A549 (cell line): ENCODE data around the gene PTPN14. TPM values are rescaled to one million over a fixed set of nuclear protein-coding genes. Genes with fewer than 3 reads are reported as not detected.

ENCODE experiments used
- ATAC-seq, 2 experiments: fragments of 200-7000 bp in 1 of 2; fragments of >200 bp in 1 of 2; cut with Nextera tagmentation in 1 of 2; cut with Tn5 transposase in 1 of 2; 3 replicates each; pipeline versions ENCODE4 v1.8.0 to v1.9.1; 2018 to 2020; ENCODE audit warnings: mild to moderate bottlenecking in 1 of 2, moderate library complexity in 1 of 2
- CTCF ChIA-PET: fragments of 300-600 bp; sonication (Branson Sonifier 250); formaldehyde crosslinking; extraction: SDS; loops from one replicate; lab custom pipeline; 2021; ENCODE audit warnings: antibody characterized with exemption, inconsistent platforms; lab: Yijun Ruan, JAX
- POLR2A ChIA-PET: fragments of 350-600 bp; formaldehyde crosslinking; extraction: SDS; loops from one replicate; lab custom pipeline; 2021; ENCODE audit warnings: antibody characterized with exemption, inconsistent platforms; lab: Yijun Ruan, JAX
- DNase-seq, 2 experiments: peaks; one replicate each; pipeline versions ENCODE4 v3.0.0 to v3.0.0-alpha.2; 2011 to 2016; ENCODE audit warnings: low read depth in 1 of 2, low spot score in 1 of 2
- FAIRE-seq: peaks from 2 replicates; lab custom pipeline; 2011; peaks lifted over from hg19 to GRCh38; lab: Jason Lieb, UNC
- H3K27ac ChIP-seq, 2 experiments: fragments of >200 bp; sonication (Bioruptor Twin); formaldehyde crosslinking; 3 replicates each; pipeline ENCODE4 v1.5.1; 2016 to 2017
- H3K4me1 ChIP-seq: fragments of >200 bp; sonication (Bioruptor Twin); formaldehyde crosslinking; 3 replicates; pipeline ENCODE4 v1.6.1; 2016
- H3K4me2 ChIP-seq: fragments of >200 bp; sonication (Bioruptor Twin); formaldehyde crosslinking; 3 replicates; pipeline ENCODE4 v1.6.1; 2016
- H3K4me3 ChIP-seq: fragments of >200 bp; sonication (Bioruptor Twin); formaldehyde crosslinking; 3 replicates; pipeline ENCODE4 v1.5.1; 2016
- H3K9me3 ChIP-seq: fragments of >200 bp; sonication (Bioruptor Twin); formaldehyde crosslinking; 3 replicates; pipeline ENCODE4 v1.6.1; 2016
- BHLHE40 ChIP-seq: IDR thresholded peaks from 2 replicates; pipeline ENCODE4 v1.6.1; 2012; ENCODE audit warnings: low read depth, low read length, inconsistent platforms
- CBX2 ChIP-seq: fragments of 200-600 bp; sonication (generic); IDR thresholded peaks from 2 replicates; pipeline ENCODE4 v1.6.1; 2016; ENCODE audit warnings: low read depth, mild to moderate bottlenecking, borderline replicate concordance
- CEBPB ChIP-seq, 2 experiments: fragments of >200 bp in 1 of 2; sonication (Bioruptor Twin) in 1 of 2; formaldehyde crosslinking in 1 of 2; IDR thresholded peaks; 2 replicates each; pipeline ENCODE4 v1.6.1; 2012 to 2016
- CHD2 ChIP-seq: fragments of 150-350 bp; IDR thresholded peaks from 2 replicates; pipeline ENCODE4 v1.6.1; 2014; ENCODE audit warnings: low read length; ENCODE audit not compliant: partially characterized antibody
- E2F6 ChIP-seq: IDR thresholded peaks from 2 replicates; pipeline ENCODE4 v1.6.1; 2012; ENCODE audit warnings: low read depth, borderline replicate concordance
- EHF ChIP-seq: fragments of 250-450 bp; sonication (Bioruptor Pico); IDR thresholded peaks from 2 replicates; pipeline ENCODE4 v1.5.0; 2020; ENCODE audit warnings: mild to moderate bottlenecking
- ESRRA ChIP-seq: fragments of 150-350 bp; IDR thresholded peaks from 2 replicates; pipeline ENCODE4 v1.6.1; 2014; ENCODE audit warnings: mild to moderate bottlenecking, low read length, borderline replicate concordance
- FOSB ChIP-seq: fragments of 250-450 bp; sonication (Bioruptor Pico); IDR thresholded peaks from 2 replicates; pipeline ENCODE4 v1.5.0; 2020; ENCODE audit warnings: mild to moderate bottlenecking, moderate library complexity
- GATA3 ChIP-seq: IDR thresholded peaks from 2 replicates; pipeline ENCODE4 v1.6.1; 2012; ENCODE audit warnings: borderline replicate concordance
- HDAC2 ChIP-seq: fragments of 200-600 bp; sonication (generic); IDR thresholded peaks from 2 replicates; pipeline ENCODE4 v1.6.1; 2016
- HEYL ChIP-seq: fragments of 250-450 bp; sonication (Bioruptor Pico); IDR thresholded peaks from 2 replicates; pipeline ENCODE4 v1.8.0; 2021; ENCODE audit warnings: mild to moderate bottlenecking, moderate library complexity
- HOXA7 ChIP-seq: fragments of 250-450 bp; sonication (Bioruptor Pico); IDR thresholded peaks from 2 replicates; pipeline ENCODE4 v1.5.0; 2020; ENCODE audit warnings: mild to moderate bottlenecking, moderate library complexity
- JUN ChIP-seq, 2 experiments: fragments of >200 bp; sonication (Bioruptor Twin); formaldehyde crosslinking; IDR thresholded peaks; 2 replicates in 1 of 2; 3 replicates in 1 of 2; pipeline ENCODE4 v1.6.1; 2016 to 2017
- JUNB ChIP-seq: fragments of >200 bp; sonication (Bioruptor Twin); formaldehyde crosslinking; IDR thresholded peaks from 2 replicates; pipeline ENCODE4 v1.6.1; 2016
- KDM1A ChIP-seq: fragments of 200-600 bp; sonication (generic); IDR thresholded peaks from 2 replicates; pipeline ENCODE4 v1.6.1; 2016; ENCODE audit warnings: low read depth, mild to moderate bottlenecking
- KDM5A ChIP-seq: fragments of 200-600 bp; sonication (generic); IDR thresholded peaks from 2 replicates; pipeline ENCODE4 v1.6.1; 2016; ENCODE audit warnings: antibody characterized with exemption, mild to moderate bottlenecking
- MAZ ChIP-seq: fragments of 150-350 bp; IDR thresholded peaks from 2 replicates; pipeline ENCODE4 v1.6.1; 2014; ENCODE audit warnings: antibody characterized with exemption, low read depth, low read length, borderline replicate concordance
- NFE2L2 ChIP-seq: fragments of 150-350 bp; conservative IDR thresholded peaks from 2 replicates; pipeline ENCODE4 v1.6.1; 2014; ENCODE audit warnings: low read length
- NR3C1 ChIP-seq: fragments of >200 bp; sonication (Bioruptor Twin); formaldehyde crosslinking; IDR thresholded peaks from 3 replicates; pipeline ENCODE4 v1.6.1; 2017
- POLR2A ChIP-seq: IDR thresholded peaks from 2 replicates; pipeline ENCODE4 v1.6.1; 2012; ENCODE audit warnings: mild to moderate bottlenecking, low read length
- POLR2AphosphoS2 ChIP-seq: conservative IDR thresholded peaks from 2 replicates; pipeline ENCODE4 v1.6.1; 2012; ENCODE audit warnings: low read length, improper control_type of control experiment, inconsistent platforms
- RFX5 ChIP-seq: fragments of 450-650 bp; IDR thresholded peaks from 2 replicates; pipeline ENCODE4 v1.7.1; 2014; ENCODE audit warnings: antibody characterized with exemption, mild to moderate bottlenecking, moderate library complexity
- RNF2 ChIP-seq: fragments of 200-600 bp; sonication (generic); IDR thresholded peaks from 2 replicates; pipeline ENCODE4 v1.6.1; 2016; ENCODE audit warnings: low read depth, mild to moderate bottlenecking, antibody characterized with exemption, moderate library complexity, borderline replicate concordance
- SREBF2 ChIP-seq: fragments of 450-650 bp; IDR thresholded peaks from 2 replicates; pipeline ENCODE4 v1.6.1; 2014; ENCODE audit warnings: mild to moderate bottlenecking, moderate library complexity
- ZFP36 ChIP-seq: fragments of 450-650 bp; IDR thresholded peaks from 2 replicates; pipeline ENCODE4 v1.6.1; 2014; ENCODE audit warnings: borderline replicate concordance; ENCODE audit not compliant: partially characterized antibody
- ZSCAN20 ChIP-seq: fragments of 250-450 bp; sonication (Bioruptor Pico); IDR thresholded peaks from 2 replicates; pipeline ENCODE4 v1.8.0; 2022; ENCODE audit warnings: mild to moderate bottlenecking, moderate library complexity
- WGBS: methylation state at CpG from one replicate; pipeline ENCODE4 v1.1.6; 2017; ENCODE audit errors: missing lambda C conversion rate; 5-methylcytosine and 5-hydroxymethylcytosine counted together
- polyA plus RNA-seq, 4 experiments: library from polyadenylated mRNA; depleted of rRNA in 3 of 4; stranded (reverse); fragments of >200 nt; fragmentation: RNase III in 1 of 4; extraction: RNeasy Plus Mini Kit Qiagen cat#74134 plus additional on column Dnase treatment in 1 of 4; gene quantifications; 2 replicates in 3 of 4; 3 replicates in 1 of 4; pipeline ENCODE4 v1.2.3, GENCODE V29; 2011 to 2017
- TF ChIP-seq, protein P1 (sequence below): fragments of 450-650 bp; IDR thresholded peaks from 2 replicates; pipeline ENCODE4 v1.6.1; 2014; ENCODE audit warnings: antibody characterized with exemption
- TF ChIP-seq, protein P2 (sequence below): fragments of 250-450 bp; sonication (Bioruptor Pico); IDR thresholded peaks from 2 replicates; pipeline ENCODE4 v1.5.0; 2021; ENCODE audit warnings: mild to moderate bottlenecking, moderate library complexity, borderline replicate concordance
- TF ChIP-seq, protein P3 (sequence below): fragments of 150-350 bp; IDR thresholded peaks from 2 replicates; pipeline ENCODE4 v1.6.1; 2014; ENCODE audit warnings: low read depth, mild to moderate bottlenecking, low read length

The PTPN14 gene
- polyA plus RNA-seq, 2 of the 4 experiments (the other 2 are of a cell fraction), result 9.2 to 10.0 TPM

DNA sequence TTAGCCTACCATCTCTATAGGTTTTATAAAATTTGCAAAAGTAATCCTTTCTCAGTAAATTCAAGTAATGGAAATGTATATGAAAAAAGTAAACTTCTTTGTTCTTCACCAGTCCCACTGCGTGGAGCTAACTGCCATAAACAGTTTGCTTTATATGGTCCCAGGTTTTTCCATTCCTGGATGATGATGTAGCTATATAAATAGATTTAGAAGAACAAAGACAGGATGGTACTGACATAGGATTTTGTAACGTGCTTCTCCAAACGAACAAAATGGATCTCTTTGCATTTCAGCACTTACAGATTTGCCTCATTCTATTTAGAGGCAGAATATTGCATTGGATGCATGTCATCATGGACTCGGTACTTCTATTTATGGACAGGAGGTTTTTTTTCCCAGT is 213.2 kb downstream of the PTPN14 start:
- CTCF ChIA-PET, result interaction anchor here (1.3 to 18.8 kb wide), 5 partner anchors 10 to 246 kb away, joined by 3 to 515 read pairs (median 10); no protein-coding TSS in a partner anchor
- H3K4me3 ChIP-seq, result no peak overlapping the region
- H3K9me3 ChIP-seq, result no peaks in the 10 kb centered on the region
- no peak overlapping the region for H3K4me2 ChIP-seq
- DNase-seq, result no peak
- H3K4me1 ChIP-seq, result no peaks in the 10 kb centered on the region
- WGBS, result 80% methylated on average over 4 of the region's 4 CpGs
- no peak for FAIRE-seq
- no peak for ATAC-seq
- POLR2A ChIA-PET, result no interaction called here
- no peak for TF ChIP-seq KDM5A
- TF ChIP-seq ESRRA, result no peak
- TF ChIP-seq JUN (IDR thresholded peaks at IDR 0.05), result no peak
- no peak for TF ChIP-seq CHD2
- no peak for TF ChIP-seq RFX5
- no peak for TF ChIP-seq HDAC2
- no peak for TF ChIP-seq CBX2
- no peak for TF ChIP-seq KDM1A
- TF ChIP-seq ZFP36, result no peak
- TF ChIP-seq, protein P1, sequence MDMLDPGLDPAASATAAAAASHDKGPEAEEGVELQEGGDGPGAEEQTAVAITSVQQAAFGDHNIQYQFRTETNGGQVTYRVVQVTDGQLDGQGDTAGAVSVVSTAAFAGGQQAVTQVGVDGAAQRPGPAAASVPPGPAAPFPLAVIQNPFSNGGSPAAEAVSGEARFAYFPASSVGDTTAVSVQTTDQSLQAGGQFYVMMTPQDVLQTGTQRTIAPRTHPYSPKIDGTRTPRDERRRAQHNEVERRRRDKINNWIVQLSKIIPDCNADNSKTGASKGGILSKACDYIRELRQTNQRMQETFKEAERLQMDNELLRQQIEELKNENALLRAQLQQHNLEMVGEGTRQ, result no peak
- no peak for TF ChIP-seq POLR2A
- TF ChIP-seq BHLHE40, result no peak
- no peak for TF ChIP-seq NR3C1
- TF ChIP-seq, protein P2, sequence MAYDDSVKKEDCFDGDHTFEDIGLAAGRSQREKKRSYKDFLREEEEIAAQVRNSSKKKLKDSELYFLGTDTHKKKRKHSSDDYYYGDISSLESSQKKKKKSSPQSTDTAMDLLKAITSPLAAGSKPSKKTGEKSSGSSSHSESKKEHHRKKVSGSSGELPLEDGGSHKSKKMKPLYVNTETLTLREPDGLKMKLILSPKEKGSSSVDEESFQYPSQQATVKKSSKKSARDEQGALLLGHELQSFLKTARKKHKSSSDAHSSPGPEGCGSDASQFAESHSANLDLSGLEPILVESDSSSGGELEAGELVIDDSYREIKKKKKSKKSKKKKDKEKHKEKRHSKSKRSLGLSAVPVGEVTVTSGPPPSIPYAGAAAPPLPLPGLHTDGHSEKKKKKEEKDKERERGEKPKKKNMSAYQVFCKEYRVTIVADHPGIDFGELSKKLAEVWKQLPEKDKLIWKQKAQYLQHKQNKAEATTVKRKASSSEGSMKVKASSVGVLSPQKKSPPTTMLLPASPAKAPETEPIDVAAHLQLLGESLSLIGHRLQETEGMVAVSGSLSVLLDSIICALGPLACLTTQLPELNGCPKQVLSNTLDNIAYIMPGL (CRISPR knock-in tag), result no peak
- TF ChIP-seq HEYL (CRISPR knock-in tag), result no peak
- TF ChIP-seq EHF (CRISPR knock-in tag), result no peak
- TF ChIP-seq FOSB (CRISPR knock-in tag), result no peak
- TF ChIP-seq E2F6, result no peak
- H3K27ac ChIP-seq, result no peak overlapping the region

- TF ChIP-seq JUNB, result no peak
- no peak for TF ChIP-seq ZSCAN20 (CRISPR knock-in tag)
- no peak for TF ChIP-seq RNF2
- no peak for TF ChIP-seq RFX5
- no peak for TF ChIP-seq SREBF2
- TF ChIP-seq POLR2AphosphoS2, result no peak
- no peak for TF ChIP-seq GATA3
- no peak for TF ChIP-seq JUN (IDR thresholded peaks at IDR 0.05)
- TF ChIP-seq MAZ, result no peak
- ChIA-PET POLR2A (no interaction called here), CTCF (interaction anchor here (0.6 to 18.8 kb wide), 5 partner anchors 9 to 891 kb away, joined by 3 to 515 read pairs (median 10); no protein-coding TSS in a partner anchor)
- WGBS, result 80% methylated on average over 6 of the region's 6 CpGs
- Histone ChIP-seq H3K9me3 (no peaks in the 10 kb centered on the region), H3K4me2 (no peak overlapping the region), H3K4me1 (no peaks in the 10 kb centered on the region), H3K27ac (no peak overlapping the region), H3K4me3 (no peak overlapping the region)
- ATAC-seq, result no peak
- FAIRE-seq, result no peak
- DNase-seq, result peak in 1 of 2 experiments; percentile 23
Observed at GRCh38 chr1:214337511-214337910, 213.9 kb downstream of the PTPN14 start.

- 72% methylated on average over 2 of the region's 2 CpGs for WGBS
- TF ChIP-seq HOXA7 (CRISPR knock-in tag) (no peak), MAZ (no peak), POLR2AphosphoS2 (no peak), E2F6 (no peak), CEBPB (IDR thresholded peaks at IDR 0.05) (no peak), NR3C1 (no peak), JUN (IDR thresholded peaks at IDR 0.05) (no peak), NFE2L2 (no peak)
- TF ChIP-seq, protein P2 (CRISPR knock-in tag), result no peak
- TF ChIP-seq, protein P3, sequence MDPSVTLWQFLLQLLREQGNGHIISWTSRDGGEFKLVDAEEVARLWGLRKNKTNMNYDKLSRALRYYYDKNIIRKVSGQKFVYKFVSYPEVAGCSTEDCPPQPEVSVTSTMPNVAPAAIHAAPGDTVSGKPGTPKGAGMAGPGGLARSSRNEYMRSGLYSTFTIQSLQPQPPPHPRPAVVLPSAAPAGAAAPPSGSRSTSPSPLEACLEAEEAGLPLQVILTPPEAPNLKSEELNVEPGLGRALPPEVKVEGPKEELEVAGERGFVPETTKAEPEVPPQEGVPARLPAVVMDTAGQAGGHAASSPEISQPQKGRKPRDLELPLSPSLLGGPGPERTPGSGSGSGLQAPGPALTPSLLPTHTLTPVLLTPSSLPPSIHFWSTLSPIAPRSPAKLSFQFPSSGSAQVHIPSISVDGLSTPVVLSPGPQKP, result no peak
- Histone ChIP-seq H3K4me1 (no peaks in the 10 kb centered on the region), H3K27ac (no peak overlapping the region), H3K4me2 (no peak overlapping the region), H3K9me3 (no peaks in the 10 kb centered on the region), H3K4me3 (no peak overlapping the region)
- FAIRE-seq (no peak), ATAC-seq (no peak), DNase-seq (no peak)
- ChIA-PET POLR2A (no interaction called here), CTCF (interaction anchor here (0.6 to 18.8 kb wide), 5 partner anchors 8 to 891 kb away, joined by 3 to 515 read pairs (median 24); no protein-coding TSS in a partner anchor)
Observed at GRCh38 chr1:214337015-214337414, 214.4 kb downstream of the PTPN14 start.
